GM12874 (cell line): Measurements from ENCODE around the gene SLC25A29.

Experiments
- CTCF ChIP-seq: IDR thresholded peaks from 2 replicates; pipeline ENCODE4 v1.5.1; 2011; ENCODE audit warnings: low read depth, mild to moderate bottlenecking, control low read depth, low read length, moderate library complexity; ENCODE audit not compliant: insufficient read depth

Gene SLC25A29

GRCh38 chr14:100291305-100292075 is 14.8 kb downstream of the SLC25A29 start:
- TF ChIP-seq CTCF: no peak

- TF ChIP-seq CTCF: no peak
Measured at GRCh38 chr14:100290607-100291304, 15.5 kb downstream of the SLC25A29 start.

- TF ChIP-seq CTCF: no peak
Measured at GRCh38 chr14:100289916-100290606, 16.2 kb downstream of the SLC25A29 start.

- no peak for TF ChIP-seq CTCF
Measured at GRCh38 chr14:100288382-100289185, 17.7 kb downstream of the SLC25A29 start.

GRCh38 chr14:100287202-100287997 is 18.8 kb downstream of the SLC25A29 start:
- no peak for TF ChIP-seq CTCF

- no peak for TF ChIP-seq CTCF
Measured at GRCh38 chr14:100286484-100287191, 19.6 kb downstream of the SLC25A29 start.
